OCI-LY7 (cell line): ENCODE measurements around the gene LSM14B.

Source experiments
- CTCF ChIP-seq: fragments of 200-600 bp; sonication (generic); conservative IDR thresholded peaks from 2 replicates; pipeline ENCODE4 v1.5.1; 2014; ENCODE audit warnings: mild to moderate bottlenecking, antibody characterized with exemption, low read length, moderate library complexity, mixed read lengths
- EZH2phosphoT487 ChIP-seq: fragments of 200-600 bp; sonication (generic); IDR thresholded peaks from 2 replicates; pipeline ENCODE4 v1.6.1; 2018; ENCODE audit warnings: low read depth, borderline replicate concordance, mild to moderate bottlenecking, mixed run types, antibody characterized with exemption, low read length, moderate library complexity, mixed read lengths

- no peak for TF ChIP-seq CTCF
- TF ChIP-seq EZH2phosphoT487: no peak
Observed at GRCh38 chr20:62172666-62173065, 50.4 kb downstream of the LSM14B start.
